HG02571 (cell line): Measurements from ENCODE around the gene C2orf76.

Source experiments
- ATAC-seq: cut with Tn5 transposase; IDR thresholded peaks from one replicate; pipeline ENCODE4 v1.9.1; 2021; ENCODE audit warnings: mild to moderate bottlenecking, moderate library complexity; ENCODE audit not compliant: unreplicated experiment

Gene C2orf76

DNA sequence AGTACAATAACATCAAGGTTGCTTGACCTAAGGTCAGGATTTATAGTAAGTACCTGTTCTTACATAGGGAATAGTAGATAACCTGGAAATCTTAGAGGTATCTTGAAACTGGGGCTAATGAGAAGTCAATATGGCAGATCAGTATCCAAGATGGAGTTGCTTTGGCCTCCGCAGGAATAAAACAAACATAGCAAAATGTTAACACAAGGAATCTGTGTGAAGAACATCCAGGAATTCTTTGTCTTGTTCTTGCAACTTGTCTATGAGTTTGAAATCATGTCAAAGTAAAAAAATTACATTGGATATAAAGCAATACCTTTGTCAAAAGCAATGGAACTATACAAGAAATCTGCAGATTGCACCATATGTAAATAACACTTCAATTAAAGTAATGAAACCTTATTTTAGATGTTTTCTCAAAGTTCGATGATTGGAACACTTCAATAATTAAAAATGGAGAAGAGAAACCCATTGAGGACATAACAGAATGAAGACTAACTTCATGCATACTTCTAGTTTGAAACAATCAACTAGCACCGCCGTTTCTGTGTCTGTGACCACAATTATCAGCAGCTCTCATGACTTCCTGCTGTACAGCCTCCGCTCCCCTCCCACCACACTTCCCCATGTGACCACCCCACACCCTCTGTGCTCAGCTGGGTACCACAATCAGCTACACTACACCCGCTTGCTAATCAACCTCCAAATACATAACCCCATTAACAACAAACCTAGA is 27.6 kb downstream of the C2orf76 start:
- ATAC-seq: peak; percentile 97

GRCh38 chr2:119338272-119338671 is 28.4 kb downstream of the C2orf76 start:
- ATAC-seq: no peak

GRCh38 chr2:119337749-119338148 is 28.9 kb downstream of the C2orf76 start:
- ATAC-seq: no peak

DNA sequence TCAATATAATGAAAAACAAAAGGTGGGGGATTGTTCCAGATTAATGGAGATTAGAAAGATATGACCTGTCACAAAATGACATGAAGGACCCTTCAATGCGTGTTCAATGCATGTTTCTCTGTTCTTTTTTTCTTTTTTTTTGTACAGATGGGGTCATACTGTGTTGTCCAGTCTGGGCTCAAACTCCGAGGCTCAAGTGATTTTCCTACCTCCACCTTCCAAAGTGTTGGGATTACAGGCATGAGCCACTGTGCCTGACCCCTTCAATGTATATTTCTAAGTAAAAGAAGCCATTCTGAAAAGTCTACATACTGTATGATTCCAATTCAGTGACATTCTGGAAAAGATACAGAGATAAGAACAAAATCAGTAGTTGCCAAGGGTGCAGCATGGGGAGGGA is 32.8 kb downstream of the C2orf76 start:
- ATAC-seq: no peak

GRCh38 chr2:119333360-119333759 is 33.3 kb downstream of the C2orf76 start:
- no peak for ATAC-seq

GRCh38 chr2:119332953-119333352 is 33.7 kb downstream of the C2orf76 start:
- no peak for ATAC-seq

DNA sequence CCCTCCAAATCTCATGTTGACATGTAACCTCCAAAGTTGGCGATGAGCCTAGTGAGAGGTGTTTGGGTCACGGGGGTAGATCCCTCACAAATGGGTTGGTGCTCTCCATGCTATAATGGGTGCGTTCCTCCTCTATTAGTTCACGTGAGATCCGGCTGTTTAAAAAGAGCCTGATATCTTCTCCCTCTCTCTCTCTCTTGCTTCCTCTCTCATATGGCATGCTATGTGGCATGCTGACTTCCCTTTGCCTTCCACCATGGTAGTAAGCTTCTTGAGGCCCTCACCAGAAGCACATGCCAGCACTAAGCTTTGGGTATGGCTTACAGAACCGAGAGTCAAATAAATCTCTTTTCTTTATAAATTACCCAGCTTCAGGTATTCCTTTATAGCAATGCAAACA is 39.2 kb downstream of the C2orf76 start:
- no peak for ATAC-seq

GRCh38 chr2:119326938-119327337 is 39.7 kb downstream of the C2orf76 start:
- no peak for ATAC-seq

DNA sequence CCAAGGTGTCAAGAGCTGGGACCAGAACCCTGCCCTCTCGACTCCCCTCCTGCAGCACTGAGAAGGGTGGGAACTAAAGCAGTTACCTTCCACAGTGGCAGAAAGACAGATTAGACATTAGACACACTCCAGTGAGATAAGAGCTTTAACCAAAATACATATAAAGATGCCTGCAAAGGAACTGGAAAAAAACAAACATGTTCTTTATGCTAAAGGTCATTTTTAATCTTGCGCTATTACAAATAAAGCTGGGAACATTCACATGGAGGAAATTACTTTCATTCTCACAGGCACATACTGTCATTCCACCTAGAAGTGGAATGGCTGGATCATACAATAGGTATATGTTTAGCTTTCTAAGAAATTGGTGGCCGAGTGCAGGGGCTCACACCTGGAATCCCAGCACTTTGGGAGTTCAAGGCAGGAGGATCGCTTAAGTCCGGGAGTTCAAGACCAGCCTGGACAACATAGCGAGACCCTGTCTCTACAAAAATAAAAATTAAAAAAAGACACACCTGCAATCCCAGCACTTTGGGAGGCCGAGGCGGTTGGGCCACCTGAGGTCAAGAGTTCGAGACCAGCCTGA is 41.9 kb downstream of the C2orf76 start:
- ATAC-seq: no peak

GRCh38 chr2:119323459-119323858 is 43.2 kb downstream of the C2orf76 start:
- ATAC-seq: no peak

DNA sequence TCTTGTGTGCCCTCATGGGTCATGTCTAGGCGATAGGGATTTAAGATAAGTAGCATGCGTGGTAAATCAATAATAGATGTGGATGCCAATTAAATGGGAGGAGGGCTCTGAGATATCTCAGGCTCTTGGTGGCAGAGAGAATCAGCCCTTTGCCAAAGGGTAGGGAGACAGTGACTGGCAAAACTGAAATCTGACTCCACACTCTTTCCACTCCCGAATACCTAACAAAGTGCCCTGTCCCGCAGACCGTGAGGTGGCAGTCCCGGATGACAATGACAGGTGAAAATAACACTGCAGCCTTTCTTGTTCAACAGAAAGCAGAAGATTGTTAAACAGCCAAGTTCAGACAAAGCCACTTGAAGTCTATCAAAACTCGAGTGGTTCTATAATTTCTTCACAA is 47.0 kb downstream of the C2orf76 start:
- ATAC-seq: no peak

DNA sequence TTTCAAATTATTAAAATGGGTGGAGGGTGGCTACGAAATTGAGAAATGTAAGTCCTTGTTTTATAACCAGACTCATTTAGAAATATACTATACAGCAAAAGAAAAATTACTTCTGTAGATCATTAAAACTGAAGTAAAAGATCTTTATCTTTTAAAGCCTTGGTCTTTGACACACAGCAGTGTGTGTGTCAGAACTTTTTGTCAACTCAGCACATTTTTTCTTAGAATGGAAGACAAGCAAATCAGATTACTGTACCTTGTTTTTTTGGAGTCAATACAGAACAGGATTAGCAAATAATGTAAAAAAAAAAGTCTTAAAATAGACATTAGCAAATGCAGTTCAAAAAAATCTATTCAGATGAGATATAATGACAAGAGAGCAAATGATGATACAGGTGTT is 49.1 kb downstream of the C2orf76 start:
- no peak for ATAC-seq

DNA sequence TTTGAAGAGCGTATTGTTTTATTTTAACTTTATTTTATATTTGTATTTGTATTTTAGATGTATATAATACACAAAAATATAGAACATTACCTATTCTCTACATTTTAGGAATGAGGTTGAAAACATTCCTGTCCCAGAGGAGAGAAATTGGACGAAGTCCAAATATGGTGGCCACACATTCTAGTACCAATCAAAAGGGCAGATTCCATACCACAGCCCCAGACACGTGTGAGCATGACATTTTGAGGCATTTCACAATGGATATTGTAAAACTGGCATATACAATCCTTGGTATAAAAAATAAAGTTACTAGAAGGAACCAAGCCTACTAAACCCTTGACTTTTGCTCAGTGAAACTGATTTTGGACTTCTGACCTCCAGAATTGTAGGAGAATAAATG is 50.6 kb downstream of the C2orf76 start:
- no peak for ATAC-seq

DNA sequence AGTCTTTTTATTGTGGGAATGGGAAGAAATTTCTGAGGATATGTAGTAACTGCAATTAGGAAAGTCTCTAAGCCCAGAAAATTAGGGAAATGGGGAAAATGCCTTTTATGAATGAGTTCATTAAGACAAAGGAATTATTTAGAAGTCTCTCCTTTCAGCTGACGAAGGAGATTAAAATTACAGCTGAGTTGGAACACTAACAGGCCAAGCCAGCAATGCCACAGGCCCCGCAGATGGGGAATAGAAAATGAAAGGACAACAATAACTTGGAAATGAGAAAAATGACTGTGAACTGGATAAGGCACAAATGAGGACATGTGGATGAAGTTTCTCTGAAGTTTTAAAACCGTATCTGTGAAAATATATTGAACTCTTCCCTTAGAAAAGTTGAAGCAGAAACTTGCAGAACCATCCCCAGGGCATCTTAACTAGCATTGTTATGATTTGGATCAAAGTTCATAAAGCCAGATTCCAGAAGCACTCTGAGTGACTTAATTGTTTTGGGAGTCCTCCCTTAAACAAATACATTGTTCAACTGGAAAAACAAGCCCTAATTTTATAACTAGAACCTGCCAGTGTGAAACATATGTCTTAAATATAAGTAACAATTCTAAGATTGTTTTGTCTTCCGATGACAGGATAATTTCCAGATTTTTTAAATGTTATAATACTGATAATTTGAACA is 51.3 kb downstream of the C2orf76 start:
- ATAC-seq: no peak

DNA sequence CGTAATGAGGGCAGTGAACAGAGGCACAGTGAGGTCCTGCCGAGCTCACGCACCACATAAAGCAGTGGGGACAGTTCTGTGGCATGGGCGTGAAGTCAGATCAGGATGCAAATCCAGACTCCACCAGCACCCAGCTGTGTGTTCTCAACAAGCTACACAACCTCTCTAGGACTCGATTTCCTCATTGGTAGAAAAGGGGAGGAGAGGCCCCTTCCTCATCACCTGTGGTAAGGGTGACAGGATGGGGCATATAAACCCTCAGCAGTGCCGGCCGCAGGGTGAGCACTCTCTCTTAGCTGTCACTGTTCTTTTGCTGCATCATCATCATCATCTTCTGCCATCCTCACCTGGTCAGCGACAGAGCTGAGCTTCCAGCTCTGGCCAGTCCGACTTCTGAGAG is 54.8 kb downstream of the C2orf76 start:
- no peak for ATAC-seq

GRCh38 chr2:119311371-119311770 is 55.3 kb downstream of the C2orf76 start:
- no peak for ATAC-seq

DNA sequence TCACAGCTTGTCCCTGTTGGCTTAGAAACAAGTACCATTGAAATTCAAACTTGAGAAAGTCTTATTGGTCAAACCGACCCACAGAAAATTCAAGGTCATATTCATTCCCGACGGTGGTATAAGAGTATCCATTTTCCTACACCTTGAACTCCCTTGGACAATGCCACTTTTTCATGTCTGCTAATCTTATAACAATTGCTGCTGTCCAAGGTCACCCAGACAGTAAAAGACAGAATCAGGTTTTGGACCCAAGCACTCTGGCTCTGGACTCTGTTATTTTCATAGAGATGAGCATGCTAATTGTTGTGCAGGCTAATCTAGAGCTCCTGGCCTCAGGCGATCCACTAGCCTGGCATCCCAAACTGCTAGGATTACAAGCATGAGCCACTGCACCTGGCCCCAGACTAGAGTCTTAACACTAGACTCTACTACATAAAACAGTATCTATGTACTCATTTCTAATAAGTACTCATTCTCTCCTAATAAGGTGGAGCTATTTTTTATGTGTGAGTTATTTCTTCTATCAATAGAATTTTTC is 57.8 kb downstream of the C2orf76 start:
- ATAC-seq: no peak

DNA sequence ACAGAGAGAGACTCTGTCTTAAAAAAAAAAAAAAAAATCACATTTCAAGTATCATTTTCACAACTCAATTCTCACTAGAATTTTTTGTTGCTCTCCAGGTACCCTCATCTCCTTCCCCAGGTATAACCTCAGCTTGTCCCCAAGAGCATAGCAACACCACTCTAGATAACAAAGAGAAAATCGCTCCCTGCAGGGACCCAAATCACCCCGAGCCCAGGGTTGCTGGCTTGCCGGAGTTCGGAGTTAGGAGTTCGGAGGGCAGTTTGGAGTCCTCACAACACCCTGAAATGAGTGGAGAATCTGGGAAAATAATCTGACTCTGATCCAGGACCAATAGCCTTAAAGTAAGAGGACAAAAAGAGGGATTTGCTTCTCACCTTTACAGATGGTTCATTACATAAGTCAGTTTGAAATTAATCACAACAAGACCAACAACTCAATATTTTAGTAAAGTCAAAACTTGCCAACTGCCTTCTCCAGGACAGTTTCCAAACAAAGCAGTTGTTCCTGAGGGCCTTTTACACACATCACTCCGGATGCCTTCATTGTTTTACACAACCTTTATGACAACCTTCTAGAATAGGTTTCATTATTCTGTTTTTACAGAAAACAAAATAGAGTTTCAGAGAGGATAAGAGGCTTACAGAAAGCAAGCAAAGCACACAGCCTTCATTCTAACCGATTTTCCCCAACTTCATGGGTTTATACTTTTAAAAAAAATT is 59.1 kb downstream of the C2orf76 start:
- ATAC-seq: no peak

- ATAC-seq: no peak
These were observed 60.4 kb downstream of the C2orf76 start for GRCh38 chr2:119306196-119306590.

- no peak for ATAC-seq
These were observed 61.0 kb downstream of the C2orf76 start for GRCh38 chr2:119305497-119306195.

DNA sequence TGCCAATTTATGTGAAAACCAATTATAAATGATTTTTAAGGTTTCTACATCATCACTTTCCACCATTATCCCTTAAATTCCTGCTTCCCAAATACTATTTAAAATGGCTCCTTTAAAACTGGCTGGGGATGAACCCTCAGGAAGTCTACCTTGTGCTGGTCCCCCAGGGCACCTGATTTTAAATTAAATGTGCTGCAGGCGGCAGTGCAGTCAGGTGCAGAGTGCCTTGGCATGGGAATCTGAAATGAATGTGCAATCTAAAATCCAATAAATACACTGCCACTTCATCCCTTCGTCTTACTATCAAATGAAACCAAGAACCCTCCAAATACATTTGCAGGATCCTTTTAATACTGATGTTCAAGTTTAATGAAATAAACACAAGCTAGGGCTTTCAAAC is 61.8 kb downstream of the C2orf76 start:
- ATAC-seq: no peak
